GM23248 (cell line): ENCODE data around the gene GSAP. TPM values are rescaled to one million over a fixed set of nuclear protein-coding genes. Genes with fewer than 3 reads are reported as not detected.

Source experiments
- DNase-seq: peaks from one replicate; pipeline ENCODE4 v3.0.0-alpha.2; 2015
- H2AFZ ChIP-seq: fragments of 200-600 bp; sonication (generic); 2 replicates; pipeline ENCODE4 v1.6.1; 2016; ENCODE audit warnings: antibody characterized with exemption
- H3F3A ChIP-seq: fragments of 200-600 bp; sonication (generic); 2 replicates; pipeline ENCODE4 v1.6.1; 2016; ENCODE audit warnings: mild to moderate bottlenecking, antibody characterized with exemption, mixed run types; ENCODE audit not compliant: insufficient read depth
- H3K27ac ChIP-seq: fragments of 200-600 bp; sonication (generic); 2 replicates; pipeline ENCODE4 v1.5.1; 2016; ENCODE audit warnings: mild to moderate bottlenecking
- H3K27me3 ChIP-seq: fragments of 200-600 bp; sonication (generic); replicated peaks from 2 replicates; pipeline ENCODE4 v1.6.1; 2016; ENCODE audit warnings: mild to moderate bottlenecking; ENCODE audit not compliant: insufficient read depth
- H3K36me3 ChIP-seq: fragments of 200-600 bp; sonication (generic); 2 replicates; pipeline ENCODE4 v1.6.1; 2016; ENCODE audit warnings: low read depth, mild to moderate bottlenecking
- H3K4me1 ChIP-seq: fragments of 200-600 bp; sonication (generic); 2 replicates; pipeline ENCODE4 v1.6.1; 2016; ENCODE audit warnings: mild to moderate bottlenecking; ENCODE audit not compliant: insufficient read depth
- H3K4me2 ChIP-seq: fragments of 200-600 bp; sonication (generic); one replicate; pipeline ENCODE4 v1.6.1; 2016; ENCODE audit warnings: mild to moderate bottlenecking; ENCODE audit not compliant: unreplicated experiment
- H3K4me3 ChIP-seq: fragments of 200-600 bp; sonication (generic); 2 replicates; pipeline ENCODE4 v1.5.1; 2016; ENCODE audit warnings: mild to moderate bottlenecking
- H3K79me2 ChIP-seq: fragments of 200-600 bp; sonication (generic); 2 replicates; pipeline ENCODE4 v1.6.1; 2016; ENCODE audit warnings: mild to moderate bottlenecking; ENCODE audit not compliant: insufficient read depth
- H3K9ac ChIP-seq: fragments of 200-600 bp; sonication (generic); 2 replicates; pipeline ENCODE4 v1.6.1; 2016; ENCODE audit warnings: mild to moderate bottlenecking
- H3K9me2 ChIP-seq: fragments of 200-600 bp; sonication (generic); 2 replicates; pipeline ENCODE4 v1.6.1; 2016; ENCODE audit warnings: mixed run types, mild to moderate bottlenecking, moderate library complexity; ENCODE audit not compliant: insufficient read depth
- H3K9me3 ChIP-seq: fragments of 200-600 bp; sonication (generic); one replicate; pipeline ENCODE4 v1.6.1; 2017; ENCODE audit warnings: low read depth
- H4K20me1 ChIP-seq: fragments of 200-600 bp; sonication (generic); 2 replicates; pipeline ENCODE4 v1.6.0; 2016; ENCODE audit not compliant: insufficient read depth
- EZH2 ChIP-seq: fragments of 200-600 bp; sonication (generic); IDR thresholded peaks from 2 replicates; pipeline ENCODE4 v1.6.1; 2018; ENCODE audit warnings: antibody characterized with exemption, mild to moderate bottlenecking; ENCODE audit not compliant: insufficient read depth, poor library complexity, severe bottlenecking
- EZH2phosphoT487 ChIP-seq: fragments of 200-600 bp; sonication (generic); IDR thresholded peaks from 2 replicates; pipeline ENCODE4 v1.6.1; 2018; ENCODE audit warnings: antibody characterized with exemption, moderate library complexity, mild to moderate bottlenecking, low read depth; ENCODE audit not compliant: insufficient read depth
- WGBS, 2 experiments: methylation state at CpG; one replicate each; pipeline ENCODE4 v1.1.6; 2015 to 2017; ENCODE audit warnings: low lambda C conversion rate in 2 of 2, low coverage in 1 of 2; ENCODE audit errors: missing lambda C conversion rate in 2 of 2; 5-methylcytosine and 5-hydroxymethylcytosine counted together
- in situ Hi-C: fragments of 300-500 bp; cut with MboI; formaldehyde crosslinking; loops from 2 replicates; pipeline ENCODE4 v1.15.0; 2020
- polyA plus RNA-seq: library from polyadenylated mRNA; unstranded; fragments of >200 nt; fragmentation: Nextera tagmentation; extraction: Ambion mirVana; gene quantifications from 2 replicates; pipeline ENCODE4 v1.2.1, GENCODE V29; 2016
- total RNA-seq: library from RNA; depleted of rRNA; stranded (reverse); fragments of >200 nt; shearing (Covaris generic); gene quantifications from 2 replicates; pipeline ENCODE4 v1.2.3, GENCODE V29; 2014

GSAP gene
- total and polyA plus RNA-seq, 2 experiments from 2014 or later = 4.2 to 4.3 TPM

DNA sequence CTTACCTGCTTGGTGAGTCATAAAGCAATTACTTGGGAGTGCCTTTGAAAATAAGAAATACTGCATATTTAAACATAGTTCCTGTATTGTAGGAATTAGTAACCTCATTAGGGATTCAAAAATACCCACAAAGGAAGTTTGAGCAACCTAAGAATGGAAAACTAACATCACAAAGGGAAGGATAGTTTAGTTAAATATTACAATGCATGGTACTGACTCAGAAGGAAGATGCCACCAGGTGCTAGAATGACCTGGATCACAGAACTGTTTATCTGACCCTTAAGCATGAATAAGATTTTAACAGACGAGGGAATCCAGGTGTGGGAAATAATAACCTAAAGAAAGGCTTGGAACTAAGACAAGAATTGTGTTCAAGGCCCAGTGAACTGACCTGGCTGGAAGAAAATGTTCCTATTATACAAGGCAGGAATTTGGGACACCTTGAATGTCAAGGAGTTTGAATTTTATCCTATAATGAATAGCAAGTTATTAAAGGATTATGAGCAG, 106.4 kb downstream of the GSAP start:
- Histone ChIP-seq H2AFZ (no peak overlapping the region), H3K9ac (no peak overlapping the region), H3K9me2 (no peaks in the 10 kb centered on the region), H4K20me1 (no peaks in the 10 kb centered on the region), H3K79me2 (no peaks in the 10 kb centered on the region), H3K27me3 (no peaks in the 10 kb centered on the region), H3K27ac (no peak overlapping the region), H3K4me2 (no peak overlapping the region), H3K36me3 (no peaks in the 10 kb centered on the region), H3K4me3 (no peak overlapping the region), H3K4me1 (peaks cover under 1% of the 10 kb centered on the region; the same call in 1 of the 2 replicates), H3K9me3 (no peaks in the 10 kb centered on the region), H3F3A (no peaks in the 10 kb centered on the region)
- WGBS, 2 experiments = 75 to 89% methylated on average over 1 of the region's 1 CpG
- in situ Hi-C loops = no loop called here
- TF ChIP-seq EZH2 = no peak
- no peak for TF ChIP-seq EZH2phosphoT487
- no peak for DNase-seq

DNA sequence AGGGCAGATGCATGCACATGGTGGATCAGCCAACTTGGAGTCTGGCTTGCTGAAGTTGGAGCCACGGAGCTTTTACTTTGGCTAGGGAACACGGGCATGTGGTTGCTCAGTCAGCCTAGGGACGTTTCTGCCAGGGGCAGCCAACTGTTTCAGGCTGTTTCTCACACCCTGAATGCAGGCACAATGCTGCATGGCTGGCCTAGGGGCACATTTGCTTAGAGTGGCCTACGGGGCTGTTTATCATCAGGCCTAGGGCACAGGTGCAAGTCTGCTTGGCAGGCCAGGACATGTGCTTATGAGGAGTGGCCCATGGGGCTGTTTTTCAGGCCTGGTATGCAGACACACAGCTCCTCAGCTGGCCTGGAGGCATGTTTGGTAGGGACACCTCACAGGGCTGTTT, 107.4 kb downstream of the GSAP start:
- Histone ChIP-seq H3K27ac (no peak overlapping the region), H4K20me1 (no peaks in the 10 kb centered on the region), H3K36me3 (no peaks in the 10 kb centered on the region), H3K9me2 (no peaks in the 10 kb centered on the region), H3K4me1 (no peaks in the 10 kb centered on the region), H3K4me3 (no peak overlapping the region), H2AFZ (no peak overlapping the region), H3K79me2 (no peaks in the 10 kb centered on the region), H3F3A (no peaks in the 10 kb centered on the region), H3K4me2 (no peak overlapping the region), H3K9me3 (no peaks in the 10 kb centered on the region), H3K9ac (no peak overlapping the region), H3K27me3 (no peaks in the 10 kb centered on the region)
- TF ChIP-seq EZH2phosphoT487 (no peak), EZH2 (no peak)
- DNase-seq = no peak
- in situ Hi-C loops = no loop called here
- 8 to 21% methylated on average over 4 of the region's 4 CpGs for WGBS, 2 experiments

DNA sequence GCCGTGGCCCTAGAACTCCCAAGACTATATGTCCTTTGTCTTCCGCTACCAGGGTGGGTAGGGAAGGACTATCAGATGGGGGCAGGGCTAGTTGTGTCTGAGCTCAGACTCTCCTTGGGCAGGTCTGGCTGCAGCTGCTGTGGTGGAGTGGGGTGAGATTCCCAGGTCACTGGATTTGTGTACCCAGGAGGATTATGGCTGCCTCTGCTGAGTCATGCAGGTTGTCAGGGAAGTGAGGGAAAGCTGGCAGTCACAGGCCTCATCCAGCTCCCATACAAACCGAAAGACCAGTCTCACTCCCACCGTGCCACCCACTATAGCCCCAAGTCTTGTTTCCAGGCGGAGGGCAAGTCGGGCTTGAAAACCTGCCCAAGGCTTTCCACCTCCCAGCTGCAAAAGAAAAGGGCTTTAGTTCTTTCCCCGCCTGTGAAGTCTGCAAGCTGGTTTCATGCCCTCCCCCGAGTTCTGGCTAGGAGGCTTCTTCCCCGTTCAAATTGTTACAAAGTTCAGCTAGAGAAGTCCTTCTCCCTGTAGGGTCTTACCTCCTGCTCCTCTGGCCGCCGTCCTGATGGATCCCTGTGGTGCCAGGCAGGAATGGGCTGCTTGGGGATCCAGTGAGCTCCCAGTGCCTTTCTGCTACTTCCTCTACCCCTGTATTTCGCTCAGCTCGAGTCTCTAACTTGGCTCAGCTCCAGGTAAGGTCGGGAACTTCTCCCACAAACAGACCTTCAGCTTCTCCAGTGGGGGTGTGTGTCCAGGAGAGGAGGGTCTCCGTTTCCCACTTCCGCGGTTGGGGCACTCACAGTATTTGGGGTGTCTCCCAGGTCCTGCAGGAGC, 109.7 kb downstream of the GSAP start:
- H3K4me1 ChIP-seq = no peaks in the 10 kb centered on the region
- no peaks in the 10 kb centered on the region for H3K27me3 ChIP-seq
- H3K9ac ChIP-seq = no peak overlapping the region
- H3K79me2 ChIP-seq = no peaks in the 10 kb centered on the region
- H3F3A ChIP-seq = no peaks in the 10 kb centered on the region
- H3K4me3 ChIP-seq = no peak overlapping the region
- TF ChIP-seq EZH2 = no peak
- TF ChIP-seq EZH2phosphoT487 = no peak
- no peak overlapping the region for H3K4me2 ChIP-seq
- 92% methylated on average over 17 of the region's 17 CpGs for WGBS, 2 experiments
- in situ Hi-C loops = no loop called here
- H2AFZ ChIP-seq = no peak overlapping the region
- DNase-seq = no peak
- no peaks in the 10 kb centered on the region for H3K9me2 ChIP-seq
- no peaks in the 10 kb centered on the region for H3K9me3 ChIP-seq
- H4K20me1 ChIP-seq = no peaks in the 10 kb centered on the region
- H3K27ac ChIP-seq = no peak overlapping the region
- no peaks in the 10 kb centered on the region for H3K36me3 ChIP-seq

DNA sequence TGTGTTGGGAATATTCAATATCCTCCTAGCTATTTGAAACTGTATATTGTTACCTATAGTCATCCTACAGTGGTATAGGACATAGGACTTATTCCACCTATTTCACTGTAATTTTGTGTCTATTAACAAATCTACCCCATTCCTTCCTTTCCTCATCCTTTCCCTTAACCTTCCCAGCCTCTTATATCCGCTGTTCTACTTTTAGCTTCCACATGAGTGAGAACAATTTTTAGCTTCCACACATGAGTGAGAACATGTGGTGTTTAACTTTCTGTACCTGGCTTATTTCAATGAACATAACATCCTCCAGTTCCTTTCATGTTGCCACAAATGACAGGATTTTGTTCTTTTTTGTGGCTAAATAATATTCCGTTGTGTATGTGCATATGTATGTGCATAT, 120.6 kb downstream of the GSAP start:
- no peak for DNase-seq
- H3K79me2 ChIP-seq = no peaks in the 10 kb centered on the region
- no peaks in the 10 kb centered on the region for H4K20me1 ChIP-seq
- 93 to 98% methylated on average over 2 of the region's 2 CpGs for WGBS, 2 experiments
- no peaks in the 10 kb centered on the region for H3K36me3 ChIP-seq
- H3K4me2 ChIP-seq = no peak overlapping the region
- H2AFZ ChIP-seq = no peak overlapping the region
- H3K27ac ChIP-seq = no peak overlapping the region
- no peaks in the 10 kb centered on the region for H3K9me2 ChIP-seq
- H3K27me3 ChIP-seq = no peaks in the 10 kb centered on the region
- H3F3A ChIP-seq = no peaks in the 10 kb centered on the region
- H3K9ac ChIP-seq = no peak overlapping the region
- no peaks in the 10 kb centered on the region for H3K9me3 ChIP-seq
- TF ChIP-seq EZH2 (no peak), EZH2phosphoT487 (no peak)
- in situ Hi-C loops = no loop called here
- no peaks in the 10 kb centered on the region for H3K4me1 ChIP-seq
- no peak overlapping the region for H3K4me3 ChIP-seq
